Testis (tissue), 3 donors: ENCODE results near the gene TMEM63B. TPM values are rescaled to one million over a fixed set of nuclear protein-coding genes. Genes with fewer than 3 reads are reported as not detected.

ENCODE experiments used
- DNase-seq: peaks from one replicate; pipeline ENCODE4 v3.0.0-alpha.2; 2019
- H3K27ac ChIP-seq, 2 donors: fragments of 200-600 bp; sonication (generic); one replicate each; pipeline ENCODE4 v1.5.1; 2019
- H3K27me3 ChIP-seq: fragments of 200-600 bp; sonication (generic); one replicate; pipeline ENCODE4 v1.5.1; 2019
- H3K36me3 ChIP-seq: fragments of 200-600 bp; sonication (generic); one replicate; pipeline ENCODE4 v1.5.1; 2017; ENCODE audit warnings: low read depth; ENCODE audit errors: missing control alignments
- H3K4me1 ChIP-seq: fragments of 200-600 bp; sonication (generic); one replicate; pipeline ENCODE4 v1.5.1; 2019
- H3K4me3 ChIP-seq, 2 donors: fragments of 200-600 bp; sonication (generic); one replicate each; pipeline ENCODE4 v1.5.1; 2017 to 2019
- H3K9me3 ChIP-seq: fragments of 200-600 bp; sonication (generic); one replicate; pipeline ENCODE4 v1.5.1; 2017
- CTCF ChIP-seq, 3 experiments: fragments of 450-650 bp in 2 of 3; fragments of 200-600 bp in 1 of 3; sonication (generic) in 1 of 3; IDR thresholded peaks; one replicate each; pipeline ENCODE4 v1.5.1; 2016 to 2019; ENCODE audit warnings: antibody characterized with exemption in 3 of 3, mild to moderate bottlenecking in 2 of 3, moderate library complexity in 1 of 3
- POLR2A ChIP-seq: fragments of 450-650 bp; IDR thresholded peaks from one replicate; pipeline ENCODE4 v1.6.1; 2017; ENCODE audit warnings: antibody characterized with exemption, mild to moderate bottlenecking, moderate library complexity
- WGBS, 2 donors: methylation state at CpG; one replicate each; pipeline ENCODE4 v1.1.5; 2018; 5-methylcytosine and 5-hydroxymethylcytosine counted together
- intact Hi-C: fragments of 100-400 bp; cut with DNase I; formaldehyde crosslinking; loops from one replicate; pipeline ENCODE4 v1.15.1; 2023; ENCODE audit warnings: low total_unique reads
- polyA plus RNA-seq: library from polyadenylated mRNA; stranded (reverse); fragments of 350-450 nt; fragmentation: Illumina TruSeq; extraction: RNeasy Lipid Tissue Mini Kit (QIAGEN cat#74804); gene quantifications from one replicate; pipeline ENCODE4 v1.2.3, GENCODE V29; 2014; ENCODE audit warnings: low read depth, low replicate concordance; ENCODE audit not compliant: insufficient read depth
- total RNA-seq, 2 donors: library from RNA; depleted of rRNA; stranded (reverse); fragments of >200 nt; gene quantifications; one replicate each; pipeline ENCODE4 v1.2.3, GENCODE V29; 2016

TMEM63B gene
- total and polyA plus RNA-seq, 3 donors from 2014 or later = 79.0 to 170 (median 139) TPM

- no peak overlapping the region for H3K27ac ChIP-seq
- TF ChIP-seq POLR2A = no peak
- TF ChIP-seq CTCF (IDR thresholded peaks at IDR 0.05) = no peak
- no peaks in the 10 kb centered on the region for H3K36me3 ChIP-seq
- intact Hi-C loops = no loop called here
- H3K27me3 ChIP-seq = no peaks in the 10 kb centered on the region
- H3K9me3 ChIP-seq = no peaks in the 10 kb centered on the region
- no peak for DNase-seq
- WGBS, 2 donors = 91 to 100% methylated on average over 2 of the region's 2 CpGs
- no peaks in the 10 kb centered on the region for H3K4me1 ChIP-seq
- H3K4me3 ChIP-seq = no peak overlapping the region
Observed at GRCh38 chr6:44085219-44085618, 42.1 kb upstream of the TMEM63B start.

- intact Hi-C loops = no loop called here
- H3K9me3 ChIP-seq = no peaks in the 10 kb centered on the region
- H3K36me3 ChIP-seq = no peaks in the 10 kb centered on the region
- TF ChIP-seq CTCF (IDR thresholded peaks at IDR 0.05) (no peak), POLR2A (no peak)
- DNase-seq = no peak
- 67 to 89% methylated on average over 5 to 9 of the region's 9 CpGs for WGBS, 2 donors
- H3K27me3 ChIP-seq = no peaks in the 10 kb centered on the region
- H3K4me1 ChIP-seq = no peaks in the 10 kb centered on the region
- no peak overlapping the region for H3K27ac ChIP-seq
- H3K4me3 ChIP-seq = no peak overlapping the region
Observed at GRCh38 chr6:44086931-44087574, 40.3 kb upstream of the TMEM63B start.

GRCh38 chr6:44087623-44088022, 39.7 kb upstream of the TMEM63B start:
- no peaks in the 10 kb centered on the region for H3K27me3 ChIP-seq
- H3K27ac ChIP-seq = no peak overlapping the region
- no peaks in the 10 kb centered on the region for H3K4me1 ChIP-seq
- DNase-seq = no peak
- intact Hi-C loops = no loop called here
- 98 to 100% methylated on average over 2 of the region's 2 CpGs for WGBS, 2 donors
- H3K36me3 ChIP-seq = no peaks in the 10 kb centered on the region
- no peaks in the 10 kb centered on the region for H3K9me3 ChIP-seq
- no peak overlapping the region for H3K4me3 ChIP-seq
- TF ChIP-seq CTCF (IDR thresholded peaks at IDR 0.05) (no peak), POLR2A (no peak)

GRCh38 chr6:44088827-44089590, 38.3 kb upstream of the TMEM63B start:
- DNase-seq = no peak
- Histone ChIP-seq H3K27me3 (no peaks in the 10 kb centered on the region), H3K9me3 (no peaks in the 10 kb centered on the region), H3K4me3 (no peak overlapping the region), H3K27ac (no peak overlapping the region), H3K36me3 (no peaks in the 10 kb centered on the region), H3K4me1 (no peaks in the 10 kb centered on the region)
- 84% methylated on average over 6 to 11 of the region's 11 CpGs for WGBS, 2 donors
- intact Hi-C loops = no loop called here
- no peak for TF ChIP-seq CTCF (IDR thresholded peaks at IDR 0.05)
- no peak for TF ChIP-seq POLR2A
